ENCODE measurements around the gene LRCH4. TPM values are rescaled to one million over a fixed set of nuclear protein-coding genes. Genes with fewer than 3 reads are reported as not detected.

The LRCH4 gene
- total and polyA plus RNA-seq, 9 of the 15 experiments (the other 6 are each of a cell fraction or from before 2014, with no cell fraction given): 0.06 to 63.3 (median 15.0) TPM

GRCh38 chr7:100562195-100563099, 23.5 kb downstream of the LRCH4 start:
- 79% methylated on average over 25 of the region's 26 CpGs for WGBS (ENCODE audit: insufficient coverage, low coverage, missing lambda C conversion rate)
- FAIRE-seq: no peak
- no peaks in the 10 kb centered on the region for H3K9me3 ChIP-seq (replicated peaks; ENCODE audit: control insufficient read depth, insufficient read depth, low read depth, low read length)
- no peaks in the 10 kb centered on the region for H4K20me1 ChIP-seq (replicated peaks; ENCODE audit: control insufficient read depth, insufficient read depth, low read length)
- H2AFZ ChIP-seq (ENCODE audit: low read depth, low read length): no peak overlapping the region
- H3K79me2 ChIP-seq (ENCODE audit: control insufficient read depth, insufficient read depth, low read length): no peaks in the 10 kb centered on the region
- no TSS peak for BruUV-seq (replicated peaks)
- H3K27me3 ChIP-seq (ENCODE audit: control insufficient read depth in 2 of 2, insufficient read depth in 2 of 2, low read length in 2 of 2): no peaks in the 10 kb centered on the region
- H3K9me1 ChIP-seq (ENCODE audit: control insufficient read depth, insufficient read depth, low read length): no peaks in the 10 kb centered on the region
- H3K4me1 ChIP-seq (replicated peaks in 1 of 2; ENCODE audit: control insufficient read depth in 2 of 2, insufficient read depth in 2 of 2, low read length in 2 of 2): peaks cover 0 to 27% of the 10 kb centered on the region in 2 experiments; a peak in 3 of 5 replicates
- H3K4me2 ChIP-seq (ENCODE audit: insufficient read depth, low read length): no peak overlapping the region
- in situ Hi-C loops (cut with MboI): loop anchor here (25.0 kb wide), 1 partner anchor 100 kb away; the partner anchor contains the start of gene SPACDR
- ChIA-PET CTCF (ENCODE audit: low intra/inter-chr PET ratio) (interaction anchor here (1.4 kb wide), 1 partner anchor 93 kb away, joined by 4 read pairs; no protein-coding TSS in a partner anchor), POLR2A (no interaction called here)
- intact Hi-C loops (cut with micrococcal nuclease): no loop called here
- no peak overlapping the region for H3K27ac ChIP-seq (ENCODE audit: extremely low read depth, low read depth, low read length)
- DNase-seq (ENCODE audit: extremely low read depth in 1 of 4, low spot score in 3 of 4): no peak
- TF ChIP-seq POLR2G (IDR thresholded peaks at IDR 0.05; ENCODE audit: low read depth, low read length) (peak; percentile 24; the same call in 1 of the 2 replicates), HNRNPK (IDR thresholded peaks at IDR 0.05; ENCODE audit: low read depth, low read length, poor library complexity, severe bottlenecking) (no peak)
- no peak overlapping the region for H3K4me3 ChIP-seq
- peak overlapping the region in 1 of 2 experiments; percentile 8; a peak in 1 of 4 replicates for H3K9ac ChIP-seq (ENCODE audit: insufficient read depth in 1 of 2, low read depth in 2 of 2, low read length in 2 of 2)
- ATAC-seq: no peak
- peaks cover 17% of the 10 kb centered on the region; the same call in 2 of the 3 replicates for H3K36me3 ChIP-seq (ENCODE audit: control insufficient read depth, insufficient read depth, low read length)

All from K562 (cell line).